Measurements from ENCODE around the gene UGT1A10.

UGT1A10 gene

GRCh38 chr2:233758849-233759248 is 122.6 kb downstream of the UGT1A10 start:
- H3K27ac ChIP-seq, result peak overlapping the region; percentile 70
- TF ChIP-seq, protein P1, sequence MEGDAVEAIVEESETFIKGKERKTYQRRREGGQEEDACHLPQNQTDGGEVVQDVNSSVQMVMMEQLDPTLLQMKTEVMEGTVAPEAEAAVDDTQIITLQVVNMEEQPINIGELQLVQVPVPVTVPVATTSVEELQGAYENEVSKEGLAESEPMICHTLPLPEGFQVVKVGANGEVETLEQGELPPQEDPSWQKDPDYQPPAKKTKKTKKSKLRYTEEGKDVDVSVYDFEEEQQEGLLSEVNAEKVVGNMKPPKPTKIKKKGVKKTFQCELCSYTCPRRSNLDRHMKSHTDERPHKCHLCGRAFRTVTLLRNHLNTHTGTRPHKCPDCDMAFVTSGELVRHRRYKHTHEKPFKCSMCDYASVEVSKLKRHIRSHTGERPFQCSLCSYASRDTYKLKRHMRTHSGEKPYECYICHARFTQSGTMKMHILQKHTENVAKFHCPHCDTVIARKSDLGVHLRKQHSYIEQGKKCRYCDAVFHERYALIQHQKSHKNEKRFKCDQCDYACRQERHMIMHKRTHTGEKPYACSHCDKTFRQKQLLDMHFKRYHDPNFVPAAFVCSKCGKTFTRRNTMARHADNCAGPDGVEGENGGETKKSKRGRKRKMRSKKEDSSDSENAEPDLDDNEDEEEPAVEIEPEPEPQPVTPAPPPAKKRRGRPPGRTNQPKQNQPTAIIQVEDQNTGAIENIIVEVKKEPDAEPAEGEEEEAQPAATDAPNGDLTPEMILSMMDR (IDR thresholded peaks at IDR 0.05), result no peak
- TF ChIP-seq ZFX (IDR thresholded peaks at IDR 0.05; ENCODE audit: borderline replicate concordance), result no peak

DNA sequence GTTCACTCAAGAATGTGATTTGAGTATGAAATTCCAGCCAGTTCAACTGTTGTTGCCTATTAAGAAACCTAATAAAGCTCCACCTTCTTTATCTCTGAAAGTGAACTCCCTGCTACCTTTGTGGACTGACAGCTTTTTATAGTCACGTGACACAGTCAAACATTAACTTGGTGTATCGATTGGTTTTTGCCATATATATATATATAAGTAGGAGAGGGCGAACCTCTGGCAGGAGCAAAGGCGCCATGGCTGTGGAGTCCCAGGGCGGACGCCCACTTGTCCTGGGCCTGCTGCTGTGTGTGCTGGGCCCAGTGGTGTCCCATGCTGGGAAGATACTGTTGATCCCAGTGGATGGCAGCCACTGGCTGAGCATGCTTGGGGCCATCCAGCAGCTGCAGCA is 123.8 kb downstream of the UGT1A10 start, which contains the start of gene UGT1A1:
Gene UGT1A1, plus strand, starts transcription at position 228 of the 400 bp plus-strand sequence. Its CDS starts 18 bp downstream, at position 246.
- peak within 1 kb of the TSS; percentile 70 for H3K27ac ChIP-seq
- no peak for TF ChIP-seq ZFX (IDR thresholded peaks at IDR 0.05; ENCODE audit: borderline replicate concordance)
- TF ChIP-seq, protein P1 (IDR thresholded peaks at IDR 0.05), result no peak

GRCh38 chr2:233761040-233761769 is 125.0 kb downstream of the UGT1A10 start:
- H3K27ac ChIP-seq, result peak overlapping the region; percentile 70; the same call in 1 of the 2 replicates
- TF ChIP-seq, protein P1 (IDR thresholded peaks at IDR 0.05), result no peak
- TF ChIP-seq ZFX (IDR thresholded peaks at IDR 0.05; ENCODE audit: borderline replicate concordance), result no peak

- H3K27ac ChIP-seq, result no peak overlapping the region
- no peak for TF ChIP-seq ZFX (IDR thresholded peaks at IDR 0.05; ENCODE audit: borderline replicate concordance)
- TF ChIP-seq, protein P1 (IDR thresholded peaks at IDR 0.05), result no peak
Measured at GRCh38 chr2:233764264-233764663, 128.0 kb downstream of the UGT1A10 start.

DNA sequence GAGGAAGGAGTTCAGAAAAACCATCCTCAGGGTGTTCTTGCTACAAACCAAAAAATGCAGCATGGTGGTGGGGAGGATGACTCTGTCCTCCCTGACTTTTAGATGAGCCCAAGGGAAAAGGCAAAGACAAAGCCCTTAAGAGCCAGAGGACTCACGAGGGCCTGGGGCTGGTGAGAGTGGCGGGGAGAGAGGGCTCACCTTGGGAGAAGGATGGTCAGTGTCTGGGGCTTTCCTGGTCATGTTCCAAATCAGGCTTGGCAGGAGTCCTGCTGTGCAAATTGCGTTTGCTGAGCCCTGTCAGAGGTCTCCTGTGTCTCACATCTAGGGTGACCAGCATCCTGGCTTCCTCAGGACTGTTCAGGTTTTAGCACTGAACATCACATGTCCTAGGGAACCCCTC is 128.5 kb downstream of the UGT1A10 start:
- no peak overlapping the region for H3K27ac ChIP-seq
- no peak for TF ChIP-seq ZFX (IDR thresholded peaks at IDR 0.05; ENCODE audit: borderline replicate concordance)
- TF ChIP-seq, protein P1 (IDR thresholded peaks at IDR 0.05), result no peak

DNA sequence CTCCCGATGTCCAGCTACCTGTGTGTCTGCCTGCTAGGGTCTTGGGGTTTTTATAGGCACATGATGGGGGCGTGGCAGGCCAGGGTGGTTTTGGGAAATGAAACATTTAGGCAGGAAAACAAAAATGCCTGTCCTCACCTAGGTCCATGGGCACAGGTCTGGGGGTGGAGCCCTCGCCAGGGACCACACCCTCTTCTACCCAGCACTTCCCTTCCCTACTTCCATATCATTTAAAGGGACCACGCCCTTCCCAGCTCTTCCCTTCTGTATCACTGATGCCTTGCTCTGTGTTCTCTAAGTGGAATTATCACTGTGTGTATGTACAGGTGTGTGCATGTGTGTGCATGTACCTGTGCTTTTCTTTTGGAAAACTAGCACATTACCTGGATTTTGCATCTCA is 130.2 kb downstream of the UGT1A10 start:
- no peak overlapping the region for H3K27ac ChIP-seq

GRCh38 chr2:233768076-233768475 is 131.8 kb downstream of the UGT1A10 start:
- TF ChIP-seq, protein P1 (IDR thresholded peaks at IDR 0.05), result no peak
- no peak for TF ChIP-seq ZFX (IDR thresholded peaks at IDR 0.05; ENCODE audit: borderline replicate concordance)
- no peak overlapping the region for H3K27ac ChIP-seq

More for the DNA sequence above, 130.2 kb downstream of the UGT1A10 start:
- TF ChIP-seq, protein P1 (IDR thresholded peaks at IDR 0.05), result no peak
- no peak for TF ChIP-seq ZFX (IDR thresholded peaks at IDR 0.05; ENCODE audit: borderline replicate concordance)
